Measurements from ENCODE around the gene SULT1A3. TPM values are rescaled to one million over a fixed set of nuclear protein-coding genes. Genes with fewer than 3 reads are reported as not detected.

SULT1A3 gene
- total RNA-seq, 1 donor from 2014 or later: 10.8 TPM

GRCh38 chr16:30179931-30180330, 19.1 kb upstream of the SULT1A3 start:
- Histone ChIP-seq H3K4me3 (no peak overlapping the region), H3K27ac (no peak overlapping the region), H3K4me1 (peaks cover 15% of the 10 kb centered on the region), H3K27me3 (no peaks in the 10 kb centered on the region), H3K9me3 (no peaks in the 10 kb centered on the region), H3K36me3 (no peaks in the 10 kb centered on the region)
- TF ChIP-seq CTCF (IDR thresholded peaks at IDR 0.05) (no peak), POLR2AphosphoS5 (IDR thresholded peaks at IDR 0.05; ENCODE audit: insufficient read depth in 1 of 2, low read depth in 1 of 2) (no peak), POLR2A (IDR thresholded peaks at IDR 0.05) (no peak)
- no peak for DNase-seq (ENCODE audit: extremely low spot score in 2 of 2)
- intact Hi-C loops (cut with DNase I): no loop called here

DNA sequence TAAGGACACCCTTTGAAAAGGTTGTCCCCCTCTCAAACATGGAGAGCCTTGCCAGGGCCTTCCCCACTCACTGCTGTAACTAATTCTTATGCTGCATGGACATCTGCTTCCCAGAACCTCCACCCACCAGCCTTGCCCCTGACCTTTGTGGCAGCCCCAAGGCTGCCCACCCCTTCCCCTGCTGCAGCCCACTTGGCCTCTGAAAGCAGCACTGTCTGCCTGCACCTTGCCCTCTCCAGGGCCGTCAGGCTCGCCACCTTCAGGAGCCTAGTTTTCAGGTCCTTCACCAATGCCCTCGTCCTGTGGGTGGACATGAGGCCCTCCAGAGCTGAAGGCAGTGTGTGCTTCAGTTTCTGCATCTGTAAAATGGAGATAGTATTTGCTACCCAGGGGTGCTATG, 18.3 kb upstream of the SULT1A3 start:
- no peaks in the 10 kb centered on the region for H3K9me3 ChIP-seq
- TF ChIP-seq POLR2A (IDR thresholded peaks at IDR 0.05) (no peak), POLR2AphosphoS5 (IDR thresholded peaks at IDR 0.05; ENCODE audit: insufficient read depth in 1 of 2, low read depth in 1 of 2) (no peak), CTCF (IDR thresholded peaks at IDR 0.05) (no peak)
- H3K4me3 ChIP-seq: no peak overlapping the region
- intact Hi-C loops (cut with DNase I): no loop called here
- DNase-seq (ENCODE audit: extremely low spot score in 2 of 2): no peak
- H3K4me1 ChIP-seq: peaks cover 15% of the 10 kb centered on the region
- H3K27me3 ChIP-seq: no peaks in the 10 kb centered on the region
- H3K27ac ChIP-seq: no peak overlapping the region
- no peaks in the 10 kb centered on the region for H3K36me3 ChIP-seq

GRCh38 chr16:30183233-30184095, 15.6 kb upstream of the SULT1A3 start, which contains the start of gene CORO1A:
Gene CORO1A, plus strand, starts transcription at chr16:30183602. Its CDS starts 1,608 bp downstream, at chr16:30185210.
- peak in 1 of 2 donors; percentile 86 for DNase-seq (ENCODE audit: extremely low spot score in 2 of 2)
- Histone ChIP-seq H3K27ac (peak within 1 kb of the TSS; percentile 87), H3K4me1 (peaks cover 15% of the 10 kb centered on the region), H3K36me3 (no peaks in the 10 kb centered on the region), H3K9me3 (no peaks in the 10 kb centered on the region), H3K4me3 (peak within 1 kb of the TSS; percentile 51 to 68), H3K27me3 (no peaks in the 10 kb centered on the region)
- intact Hi-C loops (cut with DNase I): no loop called here
- no peak for TF ChIP-seq CTCF (IDR thresholded peaks at IDR 0.05)
- peak in 1 of 2 donors; percentile 50 for TF ChIP-seq POLR2A (IDR thresholded peaks at IDR 0.05)
- TF ChIP-seq POLR2AphosphoS5 (IDR thresholded peaks at IDR 0.05; ENCODE audit: insufficient read depth in 1 of 2, low read depth in 1 of 2): peak in 1 of 2 donors; percentile 36

GRCh38 chr16:30184096-30184890, 14.8 kb upstream of the SULT1A3 start:
- peak overlapping the region; percentile 51 to 68 for H3K4me3 ChIP-seq
- H3K4me1 ChIP-seq: peaks cover 15% of the 10 kb centered on the region
- peak in 1 of 2 donors; percentile 87 for DNase-seq (ENCODE audit: extremely low spot score in 2 of 2)
- no peaks in the 10 kb centered on the region for H3K27me3 ChIP-seq
- TF ChIP-seq POLR2A (IDR thresholded peaks at IDR 0.05) (no peak), CTCF (IDR thresholded peaks at IDR 0.05) (no peak), POLR2AphosphoS5 (IDR thresholded peaks at IDR 0.05; ENCODE audit: insufficient read depth in 1 of 2, low read depth in 1 of 2) (peak in 1 of 2 donors; percentile 8)
- intact Hi-C loops (cut with DNase I): no loop called here
- H3K9me3 ChIP-seq: no peaks in the 10 kb centered on the region
- H3K27ac ChIP-seq: no peak overlapping the region
- H3K36me3 ChIP-seq: no peaks in the 10 kb centered on the region

Measured in vagina (tissue), 2 donors.